Suprapubic skin (tissue), 4 donors: Measurements from ENCODE around the gene PRICKLE2. TPM values are rescaled to one million over a fixed set of nuclear protein-coding genes. Genes with fewer than 3 reads are reported as not detected.

Experiments
- DNase-seq, 2 donors: peaks; one replicate each; pipeline ENCODE4 v3.0.0-alpha.2; 2019; ENCODE audit warnings: low spot score in 2 of 2
- H3K27ac ChIP-seq: fragments of 200-600 bp; sonication (generic); one replicate; pipeline ENCODE4 v1.5.1; 2019
- H3K27me3 ChIP-seq: fragments of 200-600 bp; sonication (generic); one replicate; pipeline ENCODE4 v1.5.1; 2019
- H3K36me3 ChIP-seq: fragments of 200-600 bp; sonication (generic); one replicate; pipeline ENCODE4 v1.5.1; 2019
- H3K4me1 ChIP-seq: fragments of 200-600 bp; sonication (generic); one replicate; pipeline ENCODE4 v1.5.1; 2019
- H3K4me3 ChIP-seq: fragments of 200-600 bp; sonication (generic); one replicate; pipeline ENCODE4 v1.5.1; 2019; ENCODE audit warnings: mild to moderate bottlenecking
- H3K9me3 ChIP-seq: fragments of 200-600 bp; sonication (generic); one replicate; pipeline ENCODE4 v1.5.1; 2019
- EP300 ChIP-seq: sonication (generic); formaldehyde crosslinking; IDR thresholded peaks from one replicate; pipeline ENCODE4 v1.6.1; 2017; ENCODE audit warnings: antibody characterized with exemption
- POLR2A ChIP-seq, 2 donors: fragments of 450-650 bp; IDR thresholded peaks; one replicate each; pipeline ENCODE4 v1.6.1; 2017; ENCODE audit warnings: antibody characterized with exemption in 2 of 2, mild to moderate bottlenecking in 2 of 2, moderate library complexity in 2 of 2
- POLR2AphosphoS5 ChIP-seq, 3 donors: sonication (generic); formaldehyde crosslinking; IDR thresholded peaks; one replicate each; pipeline ENCODE4 v1.6.1; 2017; ENCODE audit warnings: antibody characterized with exemption in 3 of 3
- WGBS: methylation state at CpG from one replicate; pipeline ENCODE4 v1.1.5; 2018; 5-methylcytosine and 5-hydroxymethylcytosine counted together
- total RNA-seq, 4 donors: library from RNA; depleted of rRNA; stranded (reverse); fragments of >200 nt; gene quantifications; one replicate each; pipeline ENCODE4 v1.1.0, GENCODE V29; 2016
- TF ChIP-seq, protein P1 (sequence below), 2 donors: fragments of 200-600 bp in 1 of 2; fragments of 450-650 bp in 1 of 2; sonication (generic) in 1 of 2; IDR thresholded peaks; one replicate each; pipeline ENCODE4 v1.5.1; 2016 to 2019; ENCODE audit warnings: antibody characterized with exemption in 2 of 2, mild to moderate bottlenecking in 1 of 2, moderate library complexity in 1 of 2

Gene PRICKLE2, protein sequence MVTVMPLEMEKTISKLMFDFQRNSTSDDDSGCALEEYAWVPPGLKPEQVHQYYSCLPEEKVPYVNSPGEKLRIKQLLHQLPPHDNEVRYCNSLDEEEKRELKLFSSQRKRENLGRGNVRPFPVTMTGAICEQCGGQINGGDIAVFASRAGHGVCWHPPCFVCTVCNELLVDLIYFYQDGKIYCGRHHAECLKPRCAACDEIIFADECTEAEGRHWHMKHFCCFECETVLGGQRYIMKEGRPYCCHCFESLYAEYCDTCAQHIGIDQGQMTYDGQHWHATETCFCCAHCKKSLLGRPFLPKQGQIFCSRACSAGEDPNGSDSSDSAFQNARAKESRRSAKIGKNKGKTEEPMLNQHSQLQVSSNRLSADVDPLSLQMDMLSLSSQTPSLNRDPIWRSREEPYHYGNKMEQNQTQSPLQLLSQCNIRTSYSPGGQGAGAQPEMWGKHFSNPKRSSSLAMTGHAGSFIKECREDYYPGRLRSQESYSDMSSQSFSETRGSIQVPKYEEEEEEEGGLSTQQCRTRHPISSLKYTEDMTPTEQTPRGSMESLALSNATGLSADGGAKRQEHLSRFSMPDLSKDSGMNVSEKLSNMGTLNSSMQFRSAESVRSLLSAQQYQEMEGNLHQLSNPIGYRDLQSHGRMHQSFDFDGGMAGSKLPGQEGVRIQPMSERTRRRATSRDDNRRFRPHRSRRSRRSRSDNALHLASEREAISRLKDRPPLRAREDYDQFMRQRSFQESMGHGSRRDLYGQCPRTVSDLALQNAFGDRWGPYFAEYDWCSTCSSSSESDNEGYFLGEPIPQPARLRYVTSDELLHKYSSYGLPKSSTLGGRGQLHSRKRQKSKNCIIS
- total RNA-seq, result 10 to 100 TPM in 3 of 4 donors, 1 to 10 TPM in 1; 6.7 to 14.5 (median 11.9) TPM

DNA sequence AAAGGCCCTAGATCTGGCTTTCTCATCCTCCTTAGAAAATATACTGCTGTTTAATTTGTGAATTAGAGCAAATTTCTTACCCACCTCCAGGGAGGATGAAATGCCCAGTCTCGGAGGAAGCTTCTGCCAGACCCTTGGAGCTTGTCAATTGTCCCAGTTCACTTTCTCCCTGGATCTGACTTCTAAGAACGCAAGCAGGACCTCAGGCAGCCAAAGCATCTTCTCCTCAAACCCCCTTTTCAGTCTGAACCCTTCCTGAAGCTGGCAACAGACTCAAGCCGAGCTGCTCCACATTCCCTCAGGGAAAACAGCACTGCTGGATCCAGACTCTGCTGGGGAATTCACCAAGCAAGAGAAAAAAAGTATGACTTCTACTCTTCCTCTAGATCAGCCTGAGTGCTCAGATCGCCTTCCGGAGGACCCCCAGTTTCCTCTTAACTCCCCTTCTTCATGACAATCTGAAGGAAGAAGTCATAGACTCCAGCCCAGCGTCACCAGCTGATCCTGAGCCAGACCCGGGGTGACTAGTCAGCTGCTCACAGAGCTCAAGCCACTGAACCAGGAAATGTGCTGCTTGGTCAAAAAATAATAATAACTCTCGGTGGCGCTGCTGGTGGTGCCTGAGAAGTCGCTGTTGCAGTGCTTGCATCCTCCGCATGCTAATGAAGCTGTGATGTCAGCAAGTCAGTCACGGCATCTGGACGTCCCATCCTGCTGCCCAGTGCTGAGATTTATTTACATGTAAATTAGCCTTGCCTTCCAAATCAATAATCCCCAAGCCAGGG is at the start of gene PRICKLE2:
TSS of gene PRICKLE2 (minus strand) at position 641 of the 785 bp plus-strand sequence. CDS start 26,539 bp downstream, outside the sequence.
- H3K4me1 ChIP-seq, result peaks cover 46% of the 10 kb centered on the region
- peak within 1 kb of the TSS; percentile 41 for H3K4me3 ChIP-seq
- DNase-seq, result peak; percentile 89 to 90
- H3K9me3 ChIP-seq, result no peaks in the 10 kb centered on the region
- peak within 1 kb of the TSS; percentile 77 for H3K27ac ChIP-seq
- H3K27me3 ChIP-seq, result no peaks in the 10 kb centered on the region
- 15% methylated on average over 13 of the region's 13 CpGs for WGBS
- TF ChIP-seq EP300 (no peak), POLR2AphosphoS5 (IDR thresholded peaks at IDR 0.05) (no peak), POLR2A (IDR thresholded peaks at IDR 0.05) (no peak)
- TF ChIP-seq, protein P1, sequence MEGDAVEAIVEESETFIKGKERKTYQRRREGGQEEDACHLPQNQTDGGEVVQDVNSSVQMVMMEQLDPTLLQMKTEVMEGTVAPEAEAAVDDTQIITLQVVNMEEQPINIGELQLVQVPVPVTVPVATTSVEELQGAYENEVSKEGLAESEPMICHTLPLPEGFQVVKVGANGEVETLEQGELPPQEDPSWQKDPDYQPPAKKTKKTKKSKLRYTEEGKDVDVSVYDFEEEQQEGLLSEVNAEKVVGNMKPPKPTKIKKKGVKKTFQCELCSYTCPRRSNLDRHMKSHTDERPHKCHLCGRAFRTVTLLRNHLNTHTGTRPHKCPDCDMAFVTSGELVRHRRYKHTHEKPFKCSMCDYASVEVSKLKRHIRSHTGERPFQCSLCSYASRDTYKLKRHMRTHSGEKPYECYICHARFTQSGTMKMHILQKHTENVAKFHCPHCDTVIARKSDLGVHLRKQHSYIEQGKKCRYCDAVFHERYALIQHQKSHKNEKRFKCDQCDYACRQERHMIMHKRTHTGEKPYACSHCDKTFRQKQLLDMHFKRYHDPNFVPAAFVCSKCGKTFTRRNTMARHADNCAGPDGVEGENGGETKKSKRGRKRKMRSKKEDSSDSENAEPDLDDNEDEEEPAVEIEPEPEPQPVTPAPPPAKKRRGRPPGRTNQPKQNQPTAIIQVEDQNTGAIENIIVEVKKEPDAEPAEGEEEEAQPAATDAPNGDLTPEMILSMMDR (IDR thresholded peaks at IDR 0.05), result no peak
- no peaks in the 10 kb centered on the region for H3K36me3 ChIP-seq

DNA sequence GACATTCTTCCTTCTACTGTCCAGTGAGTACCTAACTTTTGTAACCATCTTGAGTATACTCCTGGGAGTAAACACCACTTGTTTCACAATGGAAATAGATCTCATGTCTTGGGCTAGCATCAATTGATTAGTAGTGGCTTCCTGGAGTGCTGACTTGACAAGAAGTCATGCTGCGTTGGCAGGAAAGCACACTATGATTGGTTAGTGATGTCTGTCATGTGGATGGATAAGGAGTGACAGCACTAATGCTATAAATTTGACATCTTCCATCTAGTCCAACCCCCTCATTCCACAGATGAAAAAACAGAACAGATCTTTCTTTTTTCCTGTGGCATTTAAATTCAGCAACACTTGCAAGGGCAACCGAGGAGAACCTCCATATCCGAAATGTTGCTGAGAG is 47.6 kb upstream of the PRICKLE2 start:
- H3K36me3 ChIP-seq, result no peaks in the 10 kb centered on the region
- H3K9me3 ChIP-seq, result no peaks in the 10 kb centered on the region
- TF ChIP-seq, protein P1 (IDR thresholded peaks at IDR 0.05), result no peak
- no peak for TF ChIP-seq EP300
- TF ChIP-seq POLR2A (IDR thresholded peaks at IDR 0.05), result no peak
- TF ChIP-seq POLR2AphosphoS5 (IDR thresholded peaks at IDR 0.05), result no peak
- no peak overlapping the region for H3K4me3 ChIP-seq
- DNase-seq, result no peak
- H3K27ac ChIP-seq, result no peak overlapping the region
- 91% methylated on average over 3 of the region's 3 CpGs for WGBS
- H3K27me3 ChIP-seq, result no peaks in the 10 kb centered on the region
- peaks cover 6% of the 10 kb centered on the region for H3K4me1 ChIP-seq

DNA sequence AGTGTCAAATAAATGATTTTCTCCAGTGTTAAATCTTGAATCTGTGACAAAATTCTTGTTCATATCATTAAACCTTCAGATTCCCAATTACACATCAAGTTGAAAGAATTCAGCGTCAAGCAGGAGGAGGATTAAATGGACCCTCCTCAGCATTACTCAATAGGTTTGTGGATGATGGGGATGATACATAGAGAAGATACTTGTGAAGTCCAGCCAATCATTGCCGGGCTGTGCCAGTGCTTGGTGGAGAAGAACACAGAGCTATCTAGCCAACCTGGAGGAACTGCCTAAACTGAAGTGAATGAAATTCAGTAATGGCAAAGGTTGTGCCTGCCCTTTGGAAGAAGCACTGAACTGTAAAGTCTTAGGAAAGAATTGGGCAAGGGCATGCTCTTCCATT is 47.0 kb upstream of the PRICKLE2 start:
- no peak for DNase-seq
- H3K36me3 ChIP-seq, result no peaks in the 10 kb centered on the region
- H3K27me3 ChIP-seq, result no peaks in the 10 kb centered on the region
- H3K4me3 ChIP-seq, result no peak overlapping the region
- TF ChIP-seq EP300 (no peak), POLR2AphosphoS5 (IDR thresholded peaks at IDR 0.05) (no peak)
- TF ChIP-seq, protein P1 (IDR thresholded peaks at IDR 0.05), result no peak
- whole genome bisulfite sequencing, result 92% methylated on average over 2 of the region's 2 CpGs
- H3K27ac ChIP-seq, result no peak overlapping the region
- H3K9me3 ChIP-seq, result no peaks in the 10 kb centered on the region
- peaks cover 6% of the 10 kb centered on the region for H3K4me1 ChIP-seq

DNA sequence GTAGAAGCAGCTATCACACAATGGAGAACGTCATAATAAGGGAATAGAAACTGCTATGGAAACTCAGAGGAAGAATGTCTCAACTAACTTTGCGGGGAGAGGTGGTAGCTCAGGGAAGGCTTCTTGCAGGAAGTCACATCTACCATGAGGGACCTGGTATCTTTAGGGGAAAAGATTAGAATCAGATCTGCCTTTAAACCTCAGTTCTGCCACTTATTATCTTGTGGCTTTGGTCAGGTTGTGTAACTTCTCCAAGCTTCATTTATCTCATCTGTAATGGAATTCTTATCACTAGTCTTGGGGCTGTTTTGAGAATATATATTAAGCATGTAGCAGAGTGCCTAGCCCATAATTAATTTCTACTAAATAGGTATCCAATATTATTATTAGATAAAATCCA is 46.4 kb upstream of the PRICKLE2 start:
- 81% methylated on average over 2 of the region's 2 CpGs for WGBS
- no peak for TF ChIP-seq POLR2AphosphoS5 (IDR thresholded peaks at IDR 0.05)
- no peak for TF ChIP-seq EP300
- TF ChIP-seq, protein P1 (IDR thresholded peaks at IDR 0.05), result no peak
- TF ChIP-seq POLR2A (IDR thresholded peaks at IDR 0.05), result no peak
- Histone ChIP-seq H3K27me3 (no peaks in the 10 kb centered on the region), H3K27ac (no peak overlapping the region), H3K4me1 (peaks cover 10% of the 10 kb centered on the region), H3K4me3 (no peak overlapping the region), H3K9me3 (no peaks in the 10 kb centered on the region), H3K36me3 (no peaks in the 10 kb centered on the region)
- DNase-seq, result no peak
